Activated CD8-positive, alpha-beta memory T cell treated with anti-CD3 and anti-CD28 coated beads, Interleukin-2, amount 10 ng/mL, durations not matched to agents 7 days and 5 days (primary cell): ENCODE results near the gene PCTP. TPM values are rescaled to one million over a fixed set of nuclear protein-coding genes. Genes with fewer than 3 reads are reported as not detected.

Source experiments
- ATAC-seq: fragments of 150-1000 bp; cut with Tn5 transposase; one replicate; pipeline ENCODE4 v1.10.0; 2021; ENCODE audit warnings: moderate library complexity
- CTCF ChIA-PET: fragments of 350-600 bp; sonication (Branson Sonifier 250); formaldehyde crosslinking; loops from one replicate; lab custom pipeline; 2021; ENCODE audit warnings: antibody characterized with exemption; lab: Charles Lee
- DNase-seq: peaks from one replicate; pipeline ENCODE4 v3.0.0-alpha.2; 2020
- H3K27ac Mint-ChIP-seq: one replicate; pipeline ENCODE4 v1.8.0; 2021; ENCODE audit warnings: mild to moderate bottlenecking, mixed read lengths
- H3K27me3 Mint-ChIP-seq: one replicate; pipeline ENCODE4 v1.8.0; 2021; ENCODE audit warnings: mixed read lengths
- H3K36me3 Mint-ChIP-seq: one replicate; pipeline ENCODE4 v1.8.0; 2021; ENCODE audit warnings: mild to moderate bottlenecking, mixed read lengths
- H3K4me1 Mint-ChIP-seq: one replicate; pipeline ENCODE4 v1.8.0; 2021; ENCODE audit warnings: mixed read lengths
- H3K4me3 Mint-ChIP-seq: one replicate; pipeline ENCODE4 v1.8.0; 2021; ENCODE audit warnings: mild to moderate bottlenecking, moderate library complexity, mixed read lengths
- H3K9me3 Mint-ChIP-seq: one replicate; pipeline ENCODE4 v1.8.0; 2022; ENCODE audit warnings: low read depth, mixed read lengths
- total RNA-seq, 2 experiments: library from RNA; stranded (reverse); gene quantifications; one replicate each; pipeline ENCODE4 v1.2.3, GENCODE V29; 2021

The PCTP gene
- total RNA-seq, 2 experiments from 2014 or later: 6.4 to 9.9 TPM

- H3K4me3 Mint-ChIP-seq: no peak overlapping the region
- ATAC-seq: no peak
- no peaks in the 10 kb centered on the region for H3K9me3 Mint-ChIP-seq
- H3K36me3 Mint-ChIP-seq: no peaks in the 10 kb centered on the region
- H3K4me1 Mint-ChIP-seq: no peaks in the 10 kb centered on the region
- peak; percentile 71 for DNase-seq
- H3K27ac Mint-ChIP-seq: no peak overlapping the region
- H3K27me3 Mint-ChIP-seq: peaks cover 30% of the 10 kb centered on the region
- CTCF ChIA-PET: interaction anchor here (0.8 to 2.7 kb wide), 14 partner anchors 11 to 193 kb away, joined by 3 to 28 read pairs (median 4); partner anchors contain the start of gene PCTP
These were observed 32.7 kb upstream of the PCTP start for GRCh38 chr17:55717898-55718735.

- no peak overlapping the region for H3K27ac Mint-ChIP-seq
- peaks cover 54% of the 10 kb centered on the region for H3K27me3 Mint-ChIP-seq
- CTCF ChIA-PET: interaction anchor here (0.5 to 0.8 kb wide), 2 partner anchors 15 to 175 kb away, joined by 3 read pairs; no protein-coding TSS in a partner anchor
- H3K4me1 Mint-ChIP-seq: no peaks in the 10 kb centered on the region
- no peak overlapping the region for H3K4me3 Mint-ChIP-seq
- no peak for DNase-seq
- no peak for ATAC-seq
- no peaks in the 10 kb centered on the region for H3K36me3 Mint-ChIP-seq
- H3K9me3 Mint-ChIP-seq: no peaks in the 10 kb centered on the region
These were observed 29.7 kb upstream of the PCTP start for GRCh38 chr17:55720919-55721836.

GRCh38 chr17:55722016-55722736 is 28.7 kb upstream of the PCTP start:
- no peak overlapping the region for H3K4me3 Mint-ChIP-seq
- H3K27me3 Mint-ChIP-seq: peaks cover 63% of the 10 kb centered on the region
- no peak overlapping the region for H3K27ac Mint-ChIP-seq
- no peaks in the 10 kb centered on the region for H3K36me3 Mint-ChIP-seq
- CTCF ChIA-PET: interaction anchor here (0.5 kb wide), 2 partner anchors 50 to 176 kb away, joined by 3 read pairs; no protein-coding TSS in a partner anchor
- no peak for ATAC-seq
- no peaks in the 10 kb centered on the region for H3K4me1 Mint-ChIP-seq
- no peak for DNase-seq
- H3K9me3 Mint-ChIP-seq: no peaks in the 10 kb centered on the region

GRCh38 chr17:55722742-55723487 is 27.9 kb upstream of the PCTP start, which contains the start of gene TMEM100:
TMEM100 (minus strand) TSS chr17:55722864; CDS start chr17:55721070, 1,794 bp downstream.
- Mint-ChIP-seq H3K9me3 (no peaks in the 10 kb centered on the region), H3K27me3 (peaks cover 69% of the 10 kb centered on the region)

GRCh38 chr17:55723488-55723848 is 27.4 kb upstream of the PCTP start:
- no peak for DNase-seq
- CTCF ChIA-PET: no interaction called here
- H3K27me3 Mint-ChIP-seq: peaks cover 71% of the 10 kb centered on the region
- no peaks in the 10 kb centered on the region for H3K36me3 Mint-ChIP-seq
- no peak overlapping the region for H3K27ac Mint-ChIP-seq
- no peaks in the 10 kb centered on the region for H3K4me1 Mint-ChIP-seq
- no peak for ATAC-seq
- no peaks in the 10 kb centered on the region for H3K9me3 Mint-ChIP-seq
- no peak overlapping the region for H3K4me3 Mint-ChIP-seq

More at GRCh38 chr17:55722742-55723487, 27.9 kb upstream of the PCTP start, which contains the start of gene TMEM100:
- CTCF ChIA-PET: no interaction called here
- ATAC-seq: no peak
- H3K36me3 Mint-ChIP-seq: no peaks in the 10 kb centered on the region
- no peak within 1 kb of the TSS for H3K27ac Mint-ChIP-seq
- H3K4me1 Mint-ChIP-seq: no peaks in the 10 kb centered on the region
- DNase-seq: no peak
- no peak within 1 kb of the TSS for H3K4me3 Mint-ChIP-seq

GRCh38 chr17:55726440-55726839 is 24.4 kb upstream of the PCTP start:
- Mint-ChIP-seq H3K4me3 (no peak overlapping the region), H3K27me3 (peaks cover 73% of the 10 kb centered on the region), H3K27ac (no peak overlapping the region), H3K4me1 (no peaks in the 10 kb centered on the region), H3K36me3 (no peaks in the 10 kb centered on the region), H3K9me3 (no peaks in the 10 kb centered on the region)
- DNase-seq (no peak), ATAC-seq (no peak)
- CTCF ChIA-PET: no interaction called here

GRCh38 chr17:55727275-55727674 is 23.6 kb upstream of the PCTP start:
- Mint-ChIP-seq H3K9me3 (no peaks in the 10 kb centered on the region), H3K36me3 (no peaks in the 10 kb centered on the region), H3K4me1 (no peaks in the 10 kb centered on the region), H3K27me3 (peaks cover 76% of the 10 kb centered on the region), H3K4me3 (no peak overlapping the region), H3K27ac (no peak overlapping the region)
- DNase-seq (no peak), ATAC-seq (no peak)
- CTCF ChIA-PET: no interaction called here

- CTCF ChIA-PET: no interaction called here
- DNase-seq (no peak), ATAC-seq (no peak)
- no peaks in the 10 kb centered on the region for H3K9me3 Mint-ChIP-seq
- no peaks in the 10 kb centered on the region for H3K36me3 Mint-ChIP-seq
- no peaks in the 10 kb centered on the region for H3K4me1 Mint-ChIP-seq
- no peak overlapping the region for H3K4me3 Mint-ChIP-seq
- no peak overlapping the region for H3K27ac Mint-ChIP-seq
- H3K27me3 Mint-ChIP-seq: peaks cover 75% of the 10 kb centered on the region
These were observed 22.9 kb upstream of the PCTP start for GRCh38 chr17:55727920-55728319.

- Mint-ChIP-seq H3K27ac (no peak overlapping the region), H3K9me3 (no peaks in the 10 kb centered on the region), H3K4me1 (no peaks in the 10 kb centered on the region), H3K36me3 (no peaks in the 10 kb centered on the region), H3K27me3 (peaks cover 75% of the 10 kb centered on the region), H3K4me3 (no peak overlapping the region)
- ATAC-seq (no peak), DNase-seq (no peak)
- CTCF ChIA-PET: no interaction called here
These were observed 22.5 kb upstream of the PCTP start for GRCh38 chr17:55728361-55728760.

- no peak for DNase-seq
- Mint-ChIP-seq H3K4me3 (no peak overlapping the region), H3K4me1 (peaks cover 2% of the 10 kb centered on the region), H3K27ac (no peak overlapping the region), H3K27me3 (peaks cover 74% of the 10 kb centered on the region), H3K36me3 (no peaks in the 10 kb centered on the region), H3K9me3 (no peaks in the 10 kb centered on the region)
- CTCF ChIA-PET: interaction anchor here (1.3 kb wide), 1 partner anchor 11 kb away, joined by 3 read pairs; no protein-coding TSS in a partner anchor
- ATAC-seq: no peak
These were observed 22.0 kb upstream of the PCTP start for GRCh38 chr17:55728833-55729232.

GRCh38 chr17:55729484-55729883 is 21.4 kb upstream of the PCTP start:
- DNase-seq (no peak), ATAC-seq (no peak)
- no peaks in the 10 kb centered on the region for H3K9me3 Mint-ChIP-seq
- peaks cover 8% of the 10 kb centered on the region for H3K4me1 Mint-ChIP-seq
- H3K36me3 Mint-ChIP-seq: no peaks in the 10 kb centered on the region
- no peak overlapping the region for H3K27ac Mint-ChIP-seq
- H3K4me3 Mint-ChIP-seq: no peak overlapping the region
- peaks cover 73% of the 10 kb centered on the region for H3K27me3 Mint-ChIP-seq
- CTCF ChIA-PET: interaction anchor here (1.3 kb wide), 1 partner anchor 12 kb away, joined by 3 read pairs; no protein-coding TSS in a partner anchor

- H3K36me3 Mint-ChIP-seq: no peaks in the 10 kb centered on the region
- ATAC-seq (no peak), DNase-seq (no peak)
- H3K9me3 Mint-ChIP-seq: no peaks in the 10 kb centered on the region
- H3K4me1 Mint-ChIP-seq: peaks cover 13% of the 10 kb centered on the region
- peaks cover 68% of the 10 kb centered on the region for H3K27me3 Mint-ChIP-seq
- H3K27ac Mint-ChIP-seq: no peak overlapping the region
- CTCF ChIA-PET: no interaction called here
- no peak overlapping the region for H3K4me3 Mint-ChIP-seq
These were observed 20.5 kb upstream of the PCTP start for GRCh38 chr17:55730380-55730779.
